Mesothelial cell of epicardium (in vitro differentiated cells): ENCODE results near the gene XIST. TPM values are rescaled to one million over a fixed set of nuclear protein-coding genes. Genes with fewer than 3 reads are reported as not detected.
"Not testable (repeated sequence)": the region's sequence is repeated elsewhere in the genome, so short reads cannot be mapped to it uniquely, and the experiment has no call there.

Experiments
- DNase-seq, 2 experiments: peaks; one replicate each; pipeline ENCODE4 v3.0.0; 2021; ENCODE audit warnings: low spot score in 2 of 2; ENCODE audit not compliant: unreplicated experiment in 2 of 2
- H3K27ac Mint-ChIP-seq: 2 replicates; pipeline ENCODE4 v1.8.0; 2021; ENCODE audit warnings: mixed read lengths
- H3K27me3 Mint-ChIP-seq: 2 replicates; pipeline ENCODE4 v1.8.0; 2021; ENCODE audit warnings: low read depth, mixed read lengths
- H3K36me3 Mint-ChIP-seq: 2 replicates; pipeline ENCODE4 v1.8.0; 2021; ENCODE audit warnings: mixed read lengths
- H3K4me1 Mint-ChIP-seq: 2 replicates; pipeline ENCODE4 v1.8.0; 2021; ENCODE audit warnings: mixed read lengths
- H3K4me3 Mint-ChIP-seq: 2 replicates; pipeline ENCODE4 v1.8.0; 2021; ENCODE audit warnings: mild to moderate bottlenecking, moderate library complexity, mixed read lengths
- H3K9me3 Mint-ChIP-seq: 2 replicates; pipeline ENCODE4 v1.8.0; 2021; ENCODE audit warnings: mixed read lengths
- CTCF ChIP-seq: fragments of 200-600 bp; sonication (generic); IDR thresholded peaks from one replicate; pipeline ENCODE4 v1.5.0; 2021; ENCODE audit warnings: antibody characterized with exemption; ENCODE audit not compliant: unreplicated experiment
- total RNA-seq: library from RNA; stranded (reverse); gene quantifications from 3 replicates; pipeline ENCODE4 v1.2.1, GENCODE V29; 2021

Gene XIST
- total RNA-seq, 1 donor from 2014 or later, result 0.07 TPM

- TF ChIP-seq CTCF, result no peak
- Mint-ChIP-seq H3K4me1 (no peaks in the 10 kb centered on the region), H3K27ac (no peak overlapping the region), H3K27me3 (no peaks in the 10 kb centered on the region), H3K4me3 (no peak overlapping the region), H3K36me3 (no peaks in the 10 kb centered on the region), H3K9me3 (no peaks in the 10 kb centered on the region)
- DNase-seq, result no peak
Measured at GRCh38 chrX:73817393-73818199, 34.9 kb downstream of the XIST start.

- Mint-ChIP-seq H3K4me3 (no peak overlapping the region), H3K27me3 (no peaks in the 10 kb centered on the region), H3K9me3 (peaks cover 12% of the 10 kb centered on the region), H3K4me1 (no peaks in the 10 kb centered on the region), H3K27ac (no peak overlapping the region), H3K36me3 (no peaks in the 10 kb centered on the region)
- DNase-seq, result no peak
- TF ChIP-seq CTCF, result no peak
Measured at GRCh38 chrX:73812256-73812655, 40.3 kb downstream of the XIST start.

GRCh38 chrX:73804109-73804508 lies 48.4 kb downstream of the XIST start:
- H3K36me3 Mint-ChIP-seq, DNase-seq, H3K27ac Mint-ChIP-seq, H3K27me3 Mint-ChIP-seq, H3K4me3 Mint-ChIP-seq, H3K4me1 Mint-ChIP-seq: not testable (repeated sequence)
- peaks cover 11% of the 10 kb centered on the region for H3K9me3 Mint-ChIP-seq

- no peak for DNase-seq
- peaks cover 9% of the 10 kb centered on the region for H3K9me3 Mint-ChIP-seq
- H3K27me3 Mint-ChIP-seq, result no peaks in the 10 kb centered on the region
- no peaks in the 10 kb centered on the region for H3K4me1 Mint-ChIP-seq
- TF ChIP-seq CTCF, result no peak
- H3K27ac Mint-ChIP-seq, result no peak overlapping the region
- no peak overlapping the region for H3K4me3 Mint-ChIP-seq
- H3K36me3 Mint-ChIP-seq, result no peaks in the 10 kb centered on the region
Measured at GRCh38 chrX:73799888-73800287, 52.6 kb downstream of the XIST start.

GRCh38 chrX:73792511-73792910 lies 60.0 kb downstream of the XIST start:
- H3K36me3 Mint-ChIP-seq, H3K27ac Mint-ChIP-seq, H3K4me1 Mint-ChIP-seq, DNase-seq, H3K27me3 Mint-ChIP-seq, H3K4me3 Mint-ChIP-seq: not testable (repeated sequence)
- peaks cover 41% of the 10 kb centered on the region for H3K9me3 Mint-ChIP-seq

GRCh38 chrX:73785493-73785892 lies 67.0 kb downstream of the XIST start:
- H3K4me1 Mint-ChIP-seq, result no peaks in the 10 kb centered on the region
- H3K4me3 Mint-ChIP-seq, result no peak overlapping the region
- H3K27me3 Mint-ChIP-seq, result no peaks in the 10 kb centered on the region
- H3K27ac Mint-ChIP-seq, result no peak overlapping the region
- H3K9me3 Mint-ChIP-seq, result peaks cover 30% of the 10 kb centered on the region
- no peak for DNase-seq
- no peak for TF ChIP-seq CTCF
- H3K36me3 Mint-ChIP-seq, result no peaks in the 10 kb centered on the region
